PC-3 (cell line): Measurements from ENCODE around the gene CCND3. TPM values are rescaled to one million over a fixed set of nuclear protein-coding genes. Genes with fewer than 3 reads are reported as not detected.
A peak's percentile ranks its signal among the peaks of the same experiment; 100 is the strongest.

ENCODE experiments used
- ATAC-seq: fragments of 200-7000 bp; cut with Tn5 transposase; 2 replicates; pipeline ENCODE4 v1.9.1; 2020; ENCODE audit warnings: mild to moderate bottlenecking, moderate library complexity
- Bru-seq: library from RNA; stranded (reverse); fragments of 400-500 nt; gene quantifications from one replicate; lab custom pipeline; 2021; lab: Mats Ljungman, UMichigan
- BruChase-seq, 2 experiments: library from RNA; stranded (reverse); fragments of 400-500 nt; gene quantifications; one replicate each; lab custom pipeline; 2021; lab: Mats Ljungman, UMichigan
- BruUV-seq: library from RNA; stranded (reverse); fragments of 400-500 nt; replicated peaks from 2 replicates; lab custom pipeline; 2021; lab: Mats Ljungman, UMichigan
- CTCF ChIA-PET: fragments of 300-600 bp; sonication (Branson Sonifier 250); formaldehyde crosslinking; loops from one replicate; lab custom pipeline; 2022; ENCODE audit warnings: antibody characterized with exemption; lab: Charles Lee
- POLR2A ChIA-PET: fragments of 300-600 bp; sonication (Branson Sonifier 250); formaldehyde crosslinking; loops from one replicate; lab custom pipeline; 2022; ENCODE audit warnings: antibody characterized with exemption; ENCODE audit not compliant: unreplicated experiment; lab: Charles Lee
- DNase-seq: peaks from one replicate; pipeline ENCODE4 v3.0.0-alpha.2; 2015
- H2AFZ ChIP-seq: fragments of 300-600 bp; sonication (generic); 2 replicates; pipeline ENCODE4 v1.6.0; 2016; ENCODE audit warnings: antibody characterized with exemption, low read length
- H3F3A ChIP-seq: fragments of 300-600 bp; sonication (generic); one replicate; pipeline ENCODE4 v1.6.0; 2017; ENCODE audit warnings: antibody characterized with exemption, low read length, control low read depth, mild to moderate bottlenecking; ENCODE audit not compliant: unreplicated experiment
- H3K27ac ChIP-seq: fragments of 300-600 bp; sonication (generic); 2 replicates; pipeline ENCODE4 v1.5.1; 2016; ENCODE audit warnings: mild to moderate bottlenecking, low read length
- H3K27me3 ChIP-seq: fragments of 300-600 bp; sonication (generic); 2 replicates; pipeline ENCODE4 v1.6.1; 2016; ENCODE audit warnings: low read length, mixed read lengths
- H3K36me3 ChIP-seq: fragments of 300-600 bp; sonication (generic); 2 replicates; pipeline ENCODE4 v1.6.1; 2016; ENCODE audit warnings: low read depth, mixed run types, low read length, mixed read lengths
- H3K4me1 ChIP-seq: fragments of 300-600 bp; sonication (generic); 2 replicates; pipeline ENCODE4 v1.5.1; 2016; ENCODE audit warnings: low read length; ENCODE audit not compliant: insufficient read depth
- H3K4me2 ChIP-seq: fragments of 300-600 bp; sonication (generic); 2 replicates; pipeline ENCODE4 v1.6.0; 2016; ENCODE audit warnings: low read length
- H3K4me3 ChIP-seq: fragments of 300-600 bp; sonication (generic); 2 replicates; pipeline ENCODE4 v1.5.1; 2016; ENCODE audit warnings: mild to moderate bottlenecking, low read length, mixed read lengths
- H3K79me2 ChIP-seq: fragments of 300-600 bp; sonication (generic); 2 replicates; pipeline ENCODE4 v1.6.1; 2017; ENCODE audit warnings: low read length, mixed read lengths
- H3K9ac ChIP-seq: fragments of 300-600 bp; sonication (generic); 2 replicates; pipeline ENCODE4 v1.6.0; 2016; ENCODE audit warnings: mild to moderate bottlenecking, low read length
- H3K9me2 ChIP-seq: fragments of 300-600 bp; sonication (generic); replicated peaks from 2 replicates; pipeline ENCODE4 v1.6.1; 2016; ENCODE audit warnings: mixed run types, low read length, mixed read lengths
- H3K9me3 ChIP-seq: fragments of 300-600 bp; sonication (generic); 2 replicates; pipeline ENCODE4 v1.6.1; 2016; ENCODE audit warnings: low read length, mixed read lengths
- H4K20me1 ChIP-seq: fragments of 300-600 bp; sonication (generic); 2 replicates; pipeline ENCODE4 v1.6.1; 2016; ENCODE audit warnings: low read length, mixed read lengths
- CTCF ChIP-seq: fragments of 300-600 bp; sonication (generic); conservative IDR thresholded peaks from 2 replicates; pipeline ENCODE4 v1.5.1; 2017; ENCODE audit warnings: antibody characterized with exemption, low read depth, mild to moderate bottlenecking, low read length
- EZH2 ChIP-seq: fragments of 300-600 bp; sonication (generic); IDR thresholded peaks from one replicate; pipeline ENCODE4 v1.6.1; 2017; ENCODE audit warnings: antibody characterized with exemption, mild to moderate bottlenecking, low read length; ENCODE audit not compliant: unreplicated experiment
- EZH2phosphoT487 ChIP-seq: fragments of 300-600 bp; sonication (generic); IDR thresholded peaks from 2 replicates; pipeline ENCODE4 v1.6.1; 2018; ENCODE audit warnings: mild to moderate bottlenecking, antibody characterized with exemption, low read length, borderline replicate concordance
- intact Hi-C: fragments of 100-400 bp; cut with micrococcal nuclease; formaldehyde crosslinking; loops from 2 replicates; pipeline ENCODE4 v1.9.0; 2023
- long read RNA-seq: library from polyadenylated mRNA; unstranded; transcript quantifications from one replicate; pipeline ENCODE4 v2.0.0, GENCODE V29; 2021; ENCODE audit not compliant: unreplicated experiment
- total RNA-seq: library from RNA; depleted of rRNA; stranded (reverse); fragments of >200 nt; gene quantifications from 2 replicates; pipeline ENCODE4 v1.2.3, GENCODE V29; 2014; rRNA removed

CCND3 gene
- total RNA-seq = 44.7 and 49.9 TPM in 2 replicates
- percentile 48 among the genes with signal in this experiment for Bru-seq, nascent RNA
- BruChase-seq, experiment 1, labeled RNA remaining after a 6-hour chase = percentile 45 among the genes with signal in this experiment
- percentile 48 among the genes with signal in this experiment for BruChase-seq, experiment 2, labeled RNA remaining after a 2-hour chase
- long read RNA-seq, transcript CCND3-202 (5 exons, 2,133 nt) = minor isoform, 15 of 98 reads
- long read RNA-seq, transcript CCND3-205 (4 exons, 1,843 nt) = minor isoform, 11 of 98 reads
- long read RNA-seq, transcript CCND3-203 (5 exons, 2,085 nt) = major isoform, 50 of 98 reads
- long read RNA-seq, partial matches to known transcripts = 6 of 98 reads
- long read RNA-seq, other reads (novel, unspliced or antisense) = 12 of 98 reads

GRCh38 chr6:41941280-41942066, at the start of gene CCND3:
Gene CCND3 (minus strand): TSS chr6:41941808. CDS start chr6:41941649, 159 bp downstream.
- no peaks in the 10 kb centered on the region for H3K27me3 ChIP-seq

GRCh38 chr6:41986339-41986738, 44.7 kb upstream of the CCND3 start:
- Histone ChIP-seq H2AFZ (no peak overlapping the region), H3K27me3 (no peaks in the 10 kb centered on the region), H3F3A (no peaks in the 10 kb centered on the region), H3K9ac (no peak overlapping the region), H3K4me2 (no peak overlapping the region), H3K9me3 (no peaks in the 10 kb centered on the region), H4K20me1 (no peaks in the 10 kb centered on the region), H3K9me2 (no peaks in the 10 kb centered on the region), H3K79me2 (no peaks in the 10 kb centered on the region), H3K27ac (no peak overlapping the region), H3K4me3 (no peak overlapping the region), H3K36me3 (no peaks in the 10 kb centered on the region), H3K4me1 (no peaks in the 10 kb centered on the region)
- BruUV-seq = no TSS peak
- DNase-seq (no peak), ATAC-seq (no peak)
- ChIA-PET POLR2A (no interaction called here), CTCF (no interaction called here)
- intact Hi-C loops = no loop called here
- TF ChIP-seq EZH2 = no peak

More at GRCh38 chr6:41941280-41942066, at the start of gene CCND3:
- peak within 1 kb of the TSS; percentile 64 for H3K9ac ChIP-seq
- H3K9me3 ChIP-seq = no peaks in the 10 kb centered on the region
- H3K4me1 ChIP-seq = peaks cover 29% of the 10 kb centered on the region
- H3K4me3 ChIP-seq = peak within 1 kb of the TSS; percentile 87
- POLR2A ChIA-PET = interaction anchor here (0.6 kb wide), 1 partner anchor 630 kb away, joined by 4 read pairs; no protein-coding TSS in a partner anchor
- peaks cover 8% of the 10 kb centered on the region; the same call in 1 of the 2 replicates for H3K36me3 ChIP-seq
- TF ChIP-seq EZH2 = no peak
- TF ChIP-seq EZH2phosphoT487 = no peak
- no peak for TF ChIP-seq CTCF
- H3K9me2 ChIP-seq = no peaks in the 10 kb centered on the region
- intact Hi-C loops = loop anchor here (1.0 kb wide), 1 partner anchor 103 kb away; no protein-coding TSS in a partner anchor
- BruUV-seq = no TSS peak
- peaks cover 35% of the 10 kb centered on the region for H3K79me2 ChIP-seq
- H3F3A ChIP-seq = no peaks in the 10 kb centered on the region
- H3K27ac ChIP-seq = peak within 1 kb of the TSS; percentile 35
- peak within 1 kb of the TSS; percentile 92 for H3K4me2 ChIP-seq
- CTCF ChIA-PET = interaction anchor here (1.0 kb wide), 2 partner anchors 20 to 94 kb away, joined by 3 to 4 read pairs; partner anchors contain the start of genes BYSL and MED20
- H2AFZ ChIP-seq = peak within 1 kb of the TSS; percentile 97
- DNase-seq = peak; percentile 96
- peak; percentile 92 for ATAC-seq
- no peaks in the 10 kb centered on the region for H4K20me1 ChIP-seq

- H3K27ac ChIP-seq = no peak overlapping the region
- no peaks in the 10 kb centered on the region for H3K4me1 ChIP-seq
- BruUV-seq = no TSS peak
- no peak overlapping the region for H3K9ac ChIP-seq
- no peak for ATAC-seq
- ChIA-PET POLR2A (no interaction called here), CTCF (no interaction called here)
- intact Hi-C loops = no loop called here
- no peaks in the 10 kb centered on the region for H3K36me3 ChIP-seq
- no peaks in the 10 kb centered on the region for H3K9me3 ChIP-seq
- no peaks in the 10 kb centered on the region for H3K9me2 ChIP-seq
- no peaks in the 10 kb centered on the region for H3F3A ChIP-seq
- no peak overlapping the region for H3K4me2 ChIP-seq
- no peak overlapping the region for H3K4me3 ChIP-seq
- H4K20me1 ChIP-seq = no peaks in the 10 kb centered on the region
- H2AFZ ChIP-seq = no peak overlapping the region
- H3K79me2 ChIP-seq = no peaks in the 10 kb centered on the region
- DNase-seq = no peak
- H3K27me3 ChIP-seq = no peaks in the 10 kb centered on the region
- TF ChIP-seq EZH2 (no peak), CTCF (no peak), EZH2phosphoT487 (no peak)
Measured at GRCh38 chr6:41984623-41985022, 43.0 kb upstream of the CCND3 start.
